HEK293 (cell line): ENCODE results near the gene TRIM50.

Experiments
- CTCF ChIA-PET: fragments of 350-600 bp; formaldehyde crosslinking; extraction: SDS; loops from one replicate; lab custom pipeline; 2021; ENCODE audit warnings: antibody characterized with exemption; lab: Yijun Ruan, JAX
- POLR2A ChIA-PET: fragments of 300-600 bp; formaldehyde crosslinking; extraction: SDS; loops from one replicate; lab custom pipeline; 2020; ENCODE audit warnings: antibody characterized with exemption, inconsistent platforms; lab: Yijun Ruan, JAX
- H3K27ac ChIP-seq: fragments of 200-500 bp; sonication (Bioruptor generic); 2 replicates; pipeline ENCODE4 v1.5.1; 2014; ENCODE audit warnings: low read depth, low read length, control low read depth, inconsistent platforms; ENCODE audit errors: extremely low read depth
- H3K36me3 ChIP-seq, 2 experiments: fragments of 200-500 bp in 1 of 2; sonication (Bioruptor generic) in 1 of 2; 1 replicate in 1 of 2; 2 replicates in 1 of 2; pipeline ENCODE4 v1.5.1; 2014 to 2017; ENCODE audit warnings: inconsistent platforms in 2 of 2, low read length in 2 of 2; ENCODE audit not compliant: control insufficient read depth in 2 of 2, insufficient read depth in 1 of 2
- H3K4me1 ChIP-seq: fragments of 200-500 bp; sonication (Bioruptor generic); 2 replicates; pipeline ENCODE4 v1.5.1; 2014; ENCODE audit warnings: mild to moderate bottlenecking, low read length, inconsistent platforms; ENCODE audit not compliant: control insufficient read depth, insufficient read depth
- H3K4me3 ChIP-seq: 2 replicates; pipeline ENCODE4 v1.5.1; 2011; ENCODE audit warnings: low read depth, mild to moderate bottlenecking, control low read depth, low read length, moderate library complexity
- H3K9me3 ChIP-seq: fragments of 200-500 bp; sonication (Bioruptor generic); 2 replicates; pipeline ENCODE4 v1.5.1; 2014; ENCODE audit warnings: low read depth, low read length, inconsistent platforms; ENCODE audit not compliant: control insufficient read depth, insufficient read depth
- BCL11B ChIP-seq: fragments of 450-650 bp; formaldehyde crosslinking; IDR thresholded peaks from 2 replicates; pipeline ENCODE4 v1.5.1; 2016; ENCODE audit warnings: low read depth, missing biosample characterization, missing genetic modification characterization
- BCL6B ChIP-seq: fragments of 450-650 bp; formaldehyde crosslinking; IDR thresholded peaks from 2 replicates; pipeline ENCODE4 v1.5.1; 2017; ENCODE audit warnings: missing biosample characterization, missing genetic modification characterization
- GFI1B ChIP-seq: fragments of 450-650 bp; formaldehyde crosslinking; IDR thresholded peaks from 2 replicates; pipeline ENCODE4 v1.5.1; 2016; ENCODE audit warnings: missing biosample characterization, missing genetic modification characterization
- PRDM1 ChIP-seq: fragments of 450-650 bp; formaldehyde crosslinking; IDR thresholded peaks from 2 replicates; pipeline ENCODE4; 2016; ENCODE audit warnings: missing biosample characterization, missing genetic modification characterization
- REPIN1 ChIP-seq: fragments of 450-650 bp; formaldehyde crosslinking; IDR thresholded peaks from 2 replicates; pipeline ENCODE4 v1.5.1; 2017; ENCODE audit warnings: missing biosample characterization, missing genetic modification characterization, low read depth
- SCRT1 ChIP-seq: fragments of 450-650 bp; formaldehyde crosslinking; IDR thresholded peaks from 2 replicates; pipeline ENCODE4 v1.5.1; 2016; ENCODE audit warnings: missing biosample characterization, missing genetic modification characterization, borderline replicate concordance
- YY1 ChIP-seq: fragments of 450-650 bp; formaldehyde crosslinking; IDR thresholded peaks from 2 replicates; pipeline ENCODE4 v1.5.1; 2018; ENCODE audit warnings: missing biosample characterization, missing genetic modification characterization
- ZBTB10 ChIP-seq: fragments of 450-650 bp; formaldehyde crosslinking; IDR thresholded peaks from 2 replicates; pipeline ENCODE4 v1.5.1; 2016; ENCODE audit warnings: missing biosample characterization, missing genetic modification characterization
- ZFHX2 ChIP-seq: fragments of 450-650 bp; formaldehyde crosslinking; conservative IDR thresholded peaks from 2 replicates; pipeline ENCODE4 v1.5.1; 2016; ENCODE audit warnings: missing biosample characterization, missing genetic modification characterization
- ZFP37 ChIP-seq: fragments of 450-650 bp; formaldehyde crosslinking; IDR thresholded peaks from 2 replicates; pipeline ENCODE4 v1.5.1; 2016; ENCODE audit warnings: missing biosample characterization, missing genetic modification characterization
- ZFP69B ChIP-seq: fragments of 450-650 bp; formaldehyde crosslinking; IDR thresholded peaks from 2 replicates; pipeline ENCODE4 v1.5.1; 2016; ENCODE audit warnings: missing biosample characterization, missing genetic modification characterization
- ZNF138 ChIP-seq: fragments of 450-650 bp; formaldehyde crosslinking; IDR thresholded peaks from 2 replicates; pipeline ENCODE4 v1.5.1; 2016; ENCODE audit warnings: missing biosample characterization, missing genetic modification characterization, borderline replicate concordance
- ZNF155 ChIP-seq: fragments of 450-650 bp; formaldehyde crosslinking; IDR thresholded peaks from 2 replicates; pipeline ENCODE4 v1.5.1; 2016; ENCODE audit warnings: missing biosample characterization, missing genetic modification characterization
- ZNF157 ChIP-seq: fragments of 450-650 bp; formaldehyde crosslinking; IDR thresholded peaks from 2 replicates; pipeline ENCODE4 v1.5.1; 2016; ENCODE audit warnings: missing biosample characterization, missing genetic modification characterization
- ZNF366 ChIP-seq: fragments of 450-650 bp; formaldehyde crosslinking; conservative IDR thresholded peaks from 2 replicates; pipeline ENCODE4 v1.5.1; 2016; ENCODE audit warnings: missing biosample characterization, missing genetic modification characterization
- ZNF433 ChIP-seq: fragments of 450-650 bp; formaldehyde crosslinking; IDR thresholded peaks from 2 replicates; pipeline ENCODE4 v1.5.1; 2016; ENCODE audit warnings: missing biosample characterization, missing genetic modification characterization, low read depth
- ZNF510 ChIP-seq: fragments of 450-650 bp; formaldehyde crosslinking; IDR thresholded peaks from 2 replicates; pipeline ENCODE4 v1.5.1; 2018; ENCODE audit warnings: mild to moderate bottlenecking, missing genetic modification characterization, missing biosample characterization; ENCODE audit not compliant: insufficient replicate concordance
- ZNF518A ChIP-seq: fragments of 450-650 bp; formaldehyde crosslinking; conservative IDR thresholded peaks from 2 replicates; pipeline ENCODE4 v1.5.1; 2016; ENCODE audit warnings: low read depth, missing biosample characterization, missing genetic modification characterization
- ZNF521 ChIP-seq: fragments of 450-650 bp; formaldehyde crosslinking; IDR thresholded peaks from 2 replicates; pipeline ENCODE4 v1.5.1; 2017; ENCODE audit warnings: missing biosample characterization, mild to moderate bottlenecking, missing genetic modification characterization
- ZNF529 ChIP-seq: fragments of 450-650 bp; formaldehyde crosslinking; IDR thresholded peaks from 2 replicates; pipeline ENCODE4 v1.5.1; 2017; ENCODE audit warnings: missing genetic modification characterization, missing biosample characterization; ENCODE audit not compliant: insufficient replicate concordance
- ZNF558 ChIP-seq: fragments of 450-650 bp; formaldehyde crosslinking; IDR thresholded peaks from 2 replicates; pipeline ENCODE4 v1.5.1; 2016; ENCODE audit warnings: missing biosample characterization, missing genetic modification characterization
- ZNF600 ChIP-seq: fragments of 450-650 bp; formaldehyde crosslinking; IDR thresholded peaks from 2 replicates; pipeline ENCODE4 v1.5.1; 2016; ENCODE audit warnings: missing biosample characterization, missing genetic modification characterization
- ZNF624 ChIP-seq: fragments of 450-650 bp; formaldehyde crosslinking; IDR thresholded peaks from 2 replicates; pipeline ENCODE4 v1.5.1; 2017; ENCODE audit warnings: missing biosample characterization, missing genetic modification characterization
- ZNF654 ChIP-seq: fragments of 450-650 bp; formaldehyde crosslinking; IDR thresholded peaks from 2 replicates; pipeline ENCODE4 v1.5.1; 2016; ENCODE audit warnings: low read depth, missing biosample characterization, missing genetic modification characterization
- ZNF701 ChIP-seq: fragments of 450-650 bp; formaldehyde crosslinking; IDR thresholded peaks from 2 replicates; pipeline ENCODE4 v1.5.1; 2016; ENCODE audit warnings: missing biosample characterization, missing genetic modification characterization
- ZNF785 ChIP-seq: fragments of 450-650 bp; formaldehyde crosslinking; IDR thresholded peaks from 2 replicates; pipeline ENCODE4 v1.5.1; 2016; ENCODE audit warnings: missing biosample characterization, missing genetic modification characterization
- TF ChIP-seq, protein P1 (sequence below): fragments of 450-650 bp; IDR thresholded peaks from 2 replicates; pipeline ENCODE4 v1.5.1; 2018; ENCODE audit warnings: missing biosample characterization, mild to moderate bottlenecking, missing genetic modification characterization

Gene TRIM50

DNA sequence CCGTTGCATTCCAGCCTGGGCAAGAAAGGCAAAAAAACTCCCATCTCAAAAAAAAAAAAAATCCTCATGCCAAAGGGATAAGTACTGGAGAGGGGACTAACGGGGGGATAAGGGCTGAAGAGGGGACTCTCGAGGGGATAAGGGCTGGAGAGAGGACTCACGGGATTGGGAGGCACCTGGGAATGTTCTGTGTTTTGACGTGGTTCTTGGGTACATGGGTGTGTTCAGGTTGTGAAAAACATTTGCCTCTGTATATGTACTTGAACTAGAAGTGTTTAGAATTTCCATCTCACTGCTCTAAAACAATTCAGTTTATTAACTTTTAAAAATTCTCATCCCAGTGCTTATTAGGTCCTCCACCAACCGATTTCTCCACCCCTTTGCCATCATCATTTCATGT, 4.6 kb upstream of the TRIM50 start:
- POLR2A ChIA-PET = no interaction called here

GRCh38 chr7:73330772-73331171, 2.9 kb upstream of the TRIM50 start:
- Histone ChIP-seq H3K4me1 (no peaks in the 10 kb centered on the region), H3K4me3 (no peak overlapping the region), H3K27ac (no peak overlapping the region), H3K36me3 (no peaks in the 10 kb centered on the region), H3K9me3 (no peaks in the 10 kb centered on the region)
- POLR2A ChIA-PET = no interaction called here
- TF ChIP-seq ZNF701 = no peak
- TF ChIP-seq ZNF785 (tag by site-specific recombination) = no peak
- TF ChIP-seq ZBTB10 (tag by site-specific recombination) = no peak
- no peak for TF ChIP-seq ZFP69B (tag by site-specific recombination)
- TF ChIP-seq ZNF510 (tag by site-specific recombination) = no peak
- TF ChIP-seq YY1 (tag by site-specific recombination) = no peak
- no peak for TF ChIP-seq ZNF157 (tag by site-specific recombination)
- TF ChIP-seq BCL11B (tag by site-specific recombination) = no peak
- no peak for TF ChIP-seq ZNF433 (tag by site-specific recombination)
- TF ChIP-seq ZNF518A (tag by site-specific recombination) = no peak
- no peak for TF ChIP-seq ZFP37
- TF ChIP-seq ZNF366 (tag by site-specific recombination) = no peak
- no peak for TF ChIP-seq ZNF654
- TF ChIP-seq BCL6B = no peak
- TF ChIP-seq ZNF529 = no peak
- TF ChIP-seq ZNF600 (tag by site-specific recombination) = no peak
- TF ChIP-seq, all 188 proteins: peak for 0
- CTCF ChIA-PET = interaction anchor here (1.2 to 1.4 kb wide), 2 partner anchors 11 to 121 kb away, joined by 4 read pairs; no protein-coding TSS in a partner anchor

More for the DNA sequence above, 4.6 kb upstream of the TRIM50 start:
- no peaks in the 10 kb centered on the region for H3K9me3 ChIP-seq
- no peaks in the 10 kb centered on the region for H3K36me3 ChIP-seq
- H3K4me3 ChIP-seq = no peak overlapping the region
- TF ChIP-seq GFI1B = no peak
- TF ChIP-seq ZNF521 (tag by site-specific recombination) = no peak
- TF ChIP-seq, protein P1, sequence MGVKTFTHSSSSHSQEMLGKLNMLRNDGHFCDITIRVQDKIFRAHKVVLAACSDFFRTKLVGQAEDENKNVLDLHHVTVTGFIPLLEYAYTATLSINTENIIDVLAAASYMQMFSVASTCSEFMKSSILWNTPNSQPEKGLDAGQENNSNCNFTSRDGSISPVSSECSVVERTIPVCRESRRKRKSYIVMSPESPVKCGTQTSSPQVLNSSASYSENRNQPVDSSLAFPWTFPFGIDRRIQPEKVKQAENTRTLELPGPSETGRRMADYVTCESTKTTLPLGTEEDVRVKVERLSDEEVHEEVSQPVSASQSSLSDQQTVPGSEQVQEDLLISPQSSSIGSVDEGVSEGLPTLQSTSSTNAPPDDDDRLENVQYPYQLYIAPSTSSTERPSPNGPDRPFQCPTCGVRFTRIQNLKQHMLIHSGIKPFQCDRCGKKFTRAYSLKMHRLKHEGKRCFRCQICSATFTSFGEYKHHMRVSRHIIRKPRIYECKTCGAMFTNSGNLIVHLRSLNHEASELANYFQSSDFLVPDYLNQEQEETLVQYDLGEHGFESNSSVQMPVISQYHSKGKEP (tag by site-specific recombination) = no peak
- no peak for TF ChIP-seq ZFHX2 (tag by site-specific recombination)
- no peak for TF ChIP-seq ZNF624 (tag by site-specific recombination)
- no peak for TF ChIP-seq ZNF155 (tag by site-specific recombination)
- no peak for TF ChIP-seq ZNF138
- TF ChIP-seq REPIN1 (tag by site-specific recombination) = no peak
- TF ChIP-seq SCRT1 (tag by site-specific recombination) = no peak
- no peak for TF ChIP-seq ZNF558 (tag by site-specific recombination)
- TF ChIP-seq YY1 (tag by site-specific recombination) = no peak
- TF ChIP-seq PRDM1 (tag by site-specific recombination) = no peak
- no peaks in the 10 kb centered on the region for H3K4me1 ChIP-seq
- CTCF ChIA-PET = interaction anchor here (1.6 kb wide), 1 partner anchor 8 kb away, joined by 7 read pairs; no protein-coding TSS in a partner anchor
- H3K27ac ChIP-seq = no peak overlapping the region
